Natural killer cell (primary cell): ENCODE data around the gene ERN1. TPM values are rescaled to one million over a fixed set of nuclear protein-coding genes. Genes with fewer than 3 reads are reported as not detected.
A peak's percentile ranks its signal among the peaks of the same experiment; 100 is the strongest.

ENCODE experiments used
- ATAC-seq, 3 donors: fragments of 150-1000 bp in 2 of 3; fragments of 200-7000 bp in 1 of 3; cut with Tn5 transposase; 1 replicate in 1 of 3; 2 replicates in 2 of 3; pipeline ENCODE4 v1.10.0; 2021; ENCODE audit warnings: mild to moderate bottlenecking in 2 of 3, moderate library complexity in 2 of 3
- DNase-seq, 2 donors: peaks; one replicate each; pipeline versions ENCODE4 v3.0.0 to v3.0.0-alpha.2; 2013 to 2021; ENCODE audit warnings: mixed read lengths in 1 of 2
- H3K27ac ChIP-seq: one replicate; pipeline ENCODE4 v1.5.1; 2013; ENCODE audit warnings: mild to moderate bottlenecking, low read length
- H3K27me3 ChIP-seq: one replicate; pipeline ENCODE4 v1.6.1; 2013; ENCODE audit warnings: low read length; ENCODE audit not compliant: control insufficient read depth, insufficient read depth
- H3K36me3 ChIP-seq: one replicate; pipeline ENCODE4 v1.6.1; 2013; ENCODE audit warnings: low read length; ENCODE audit not compliant: control insufficient read depth, insufficient read depth
- H3K4me1 ChIP-seq: one replicate; pipeline ENCODE4 v1.6.1; 2013; ENCODE audit warnings: low read length; ENCODE audit not compliant: control insufficient read depth, insufficient read depth
- H3K4me3 ChIP-seq: one replicate; pipeline ENCODE4 v1.5.1; 2013; ENCODE audit warnings: low read length
- H3K9me3 ChIP-seq: one replicate; pipeline ENCODE4 v1.6.1; 2013; ENCODE audit warnings: low read length; ENCODE audit not compliant: control insufficient read depth, insufficient read depth
- H3K27ac Mint-ChIP-seq, 2 donors: one replicate each; pipeline ENCODE4 v1.8.0; 2022; ENCODE audit warnings: mild to moderate bottlenecking in 2 of 2, mixed read lengths in 2 of 2, moderate library complexity in 1 of 2
- H3K27me3 Mint-ChIP-seq, 2 donors: one replicate each; pipeline ENCODE4 v1.8.0; 2022; ENCODE audit warnings: low read depth in 2 of 2, mixed read lengths in 2 of 2
- H3K36me3 Mint-ChIP-seq: one replicate; pipeline ENCODE4 v1.8.0; 2022; ENCODE audit warnings: mixed read lengths
- H3K4me1 Mint-ChIP-seq, 2 donors: one replicate each; pipeline ENCODE4 v1.8.0; 2022; ENCODE audit warnings: mixed read lengths in 2 of 2
- H3K4me3 Mint-ChIP-seq: one replicate; pipeline ENCODE4 v1.8.0; 2022; ENCODE audit warnings: mild to moderate bottlenecking, moderate library complexity, mixed read lengths
- H3K9me3 Mint-ChIP-seq, 2 donors: one replicate each; pipeline ENCODE4 v1.8.0; 2022; ENCODE audit warnings: mixed read lengths in 2 of 2
- WGBS: methylation state at CpG from one replicate; pipeline ENCODE4 v1.1.7; 2013; ENCODE audit warnings: missing lambda C conversion rate; ENCODE audit not compliant: insufficient coverage; 5-methylcytosine and 5-hydroxymethylcytosine counted together
- intact Hi-C: fragments of 100-400 bp; cut with micrococcal nuclease; formaldehyde crosslinking; loops from one replicate; pipeline ENCODE4 v1.14.2; 2022
- total RNA-seq, 4 donors: library from RNA; stranded (reverse); fragments of 120-200 nt in 1 of 4; gene quantifications; one replicate each; pipeline versions ENCODE4 v1.2.3 to v1.2.4, GENCODE V29; 2013 to 2022
- TF ChIP-seq, protein P1 (sequence below): fragments of 200-600 bp; IDR thresholded peaks from one replicate; pipeline ENCODE4 v1.8.0; 2022; ENCODE audit warnings: antibody characterized with exemption

The ERN1 gene
- total RNA-seq, 3 donors from 2014 or later (not counting 1 experiment from before 2014, with no cell fraction given) = 52.9 to 90.5 (median 67.2) TPM

GRCh38 chr17:63999680-64000531, 130.0 kb downstream of the ERN1 start:
- Mint-ChIP-seq H3K4me3 (peak overlapping the region; percentile 61), H3K27ac (peak overlapping the region; percentile 72 to 81), H3K9me3 (no peaks in the 10 kb centered on the region), H3K4me1 (peaks cover 39 to 44% of the 10 kb centered on the region in 2 donors), H3K27me3 (no peaks in the 10 kb centered on the region), H3K36me3 (no peaks in the 10 kb centered on the region)
- Histone ChIP-seq H3K4me1 (peaks cover 33% of the 10 kb centered on the region), H3K27ac (no peak overlapping the region), H3K27me3 (no peaks in the 10 kb centered on the region), H3K36me3 (peaks cover 31% of the 10 kb centered on the region), H3K4me3 (no peak overlapping the region), H3K9me3 (no peaks in the 10 kb centered on the region)
- TF ChIP-seq, protein P1, sequence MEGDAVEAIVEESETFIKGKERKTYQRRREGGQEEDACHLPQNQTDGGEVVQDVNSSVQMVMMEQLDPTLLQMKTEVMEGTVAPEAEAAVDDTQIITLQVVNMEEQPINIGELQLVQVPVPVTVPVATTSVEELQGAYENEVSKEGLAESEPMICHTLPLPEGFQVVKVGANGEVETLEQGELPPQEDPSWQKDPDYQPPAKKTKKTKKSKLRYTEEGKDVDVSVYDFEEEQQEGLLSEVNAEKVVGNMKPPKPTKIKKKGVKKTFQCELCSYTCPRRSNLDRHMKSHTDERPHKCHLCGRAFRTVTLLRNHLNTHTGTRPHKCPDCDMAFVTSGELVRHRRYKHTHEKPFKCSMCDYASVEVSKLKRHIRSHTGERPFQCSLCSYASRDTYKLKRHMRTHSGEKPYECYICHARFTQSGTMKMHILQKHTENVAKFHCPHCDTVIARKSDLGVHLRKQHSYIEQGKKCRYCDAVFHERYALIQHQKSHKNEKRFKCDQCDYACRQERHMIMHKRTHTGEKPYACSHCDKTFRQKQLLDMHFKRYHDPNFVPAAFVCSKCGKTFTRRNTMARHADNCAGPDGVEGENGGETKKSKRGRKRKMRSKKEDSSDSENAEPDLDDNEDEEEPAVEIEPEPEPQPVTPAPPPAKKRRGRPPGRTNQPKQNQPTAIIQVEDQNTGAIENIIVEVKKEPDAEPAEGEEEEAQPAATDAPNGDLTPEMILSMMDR = no peak
- DNase-seq = no peak
- 93% methylated on average over 20 of the region's 25 CpGs for WGBS
- intact Hi-C loops = no loop called here
- no peak for ATAC-seq

GRCh38 chr17:63998721-63999679, 130.9 kb downstream of the ERN1 start:
- 18% methylated on average over 30 of the region's 33 CpGs for WGBS
- Mint-ChIP-seq H3K4me3 (peak overlapping the region; percentile 85), H3K27me3 (no peaks in the 10 kb centered on the region), H3K9me3 (no peaks in the 10 kb centered on the region), H3K4me1 (peaks cover 48 to 50% of the 10 kb centered on the region in 2 donors), H3K36me3 (no peaks in the 10 kb centered on the region), H3K27ac (peak overlapping the region in 1 of 2 donors; percentile 81)
- DNase-seq = peak in 1 of 2 donors; percentile 63
- TF ChIP-seq, protein P1 = no peak
- Histone ChIP-seq H3K27ac (no peak overlapping the region), H3K4me3 (peak overlapping the region; percentile 77), H3K9me3 (no peaks in the 10 kb centered on the region), H3K27me3 (no peaks in the 10 kb centered on the region), H3K36me3 (peaks cover 22% of the 10 kb centered on the region), H3K4me1 (peaks cover 39% of the 10 kb centered on the region)
- peak; percentile 27 to 36 (median 35) for ATAC-seq
- intact Hi-C loops = no loop called here

DNA sequence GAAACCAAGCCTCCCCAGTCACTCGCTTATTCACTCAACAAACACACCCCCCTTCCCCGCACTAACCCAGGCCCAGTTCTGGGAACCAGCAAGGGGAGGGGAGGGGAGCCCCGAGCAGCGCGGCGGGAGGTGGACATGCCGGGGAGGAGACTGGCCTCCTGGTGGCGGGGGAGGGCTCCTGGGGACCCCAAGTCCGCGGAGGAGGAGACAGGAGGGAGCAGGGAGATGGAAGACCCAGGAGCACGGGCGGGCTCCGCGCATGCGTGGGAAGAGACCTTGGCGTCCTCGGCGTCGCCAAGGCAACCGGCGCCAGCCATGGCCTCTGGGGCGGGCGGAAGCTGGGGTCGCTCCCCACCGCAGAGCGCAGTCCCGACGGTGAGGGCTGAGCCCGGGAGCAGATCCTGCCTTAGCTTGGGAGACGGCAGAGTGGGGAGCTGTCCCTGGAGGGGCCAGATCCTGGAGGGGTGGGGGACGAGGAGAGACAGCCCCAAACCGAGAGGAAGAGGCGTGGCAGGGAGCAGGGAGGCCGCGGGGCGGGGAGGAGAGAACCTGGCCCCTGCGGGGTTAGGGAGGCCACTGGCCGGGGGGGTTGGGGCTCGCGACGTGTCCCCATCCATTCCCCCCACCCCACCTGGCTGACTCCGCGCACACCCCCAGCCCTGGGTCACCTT, 131.8 kb downstream of the ERN1 start, which contains the start of gene PRR29:
Gene PRR29, plus strand, starts transcription at position 302 of the 671 bp plus-strand sequence. Its CDS starts 14 bp downstream, at position 316.
- H3K36me3 Mint-ChIP-seq = no peaks in the 10 kb centered on the region
- no peak within 1 kb of the TSS for H3K27ac ChIP-seq

More for the DNA sequence above, 131.8 kb downstream of the ERN1 start, which contains the start of gene PRR29:
- peaks cover 14% of the 10 kb centered on the region for H3K36me3 ChIP-seq
- Mint-ChIP-seq H3K27me3 (no peaks in the 10 kb centered on the region), H3K9me3 (no peaks in the 10 kb centered on the region), H3K4me1 (peaks cover 54 to 57% of the 10 kb centered on the region in 2 donors), H3K4me3 (peak within 1 kb of the TSS; percentile 93), H3K27ac (peak within 1 kb of the TSS; percentile 29 to 81)
- H3K27me3 ChIP-seq = no peaks in the 10 kb centered on the region
- peak; percentile 74 to 90 for DNase-seq
- no peaks in the 10 kb centered on the region for H3K9me3 ChIP-seq
- peak within 1 kb of the TSS; percentile 77 for H3K4me3 ChIP-seq
- peak; percentile 74 to 81 (median 77) for ATAC-seq
- WGBS = under 1% methylated on average over 43 of the region's 43 CpGs
- H3K4me1 ChIP-seq = peaks cover 47% of the 10 kb centered on the region
- intact Hi-C loops = no loop called here
- TF ChIP-seq, protein P1 = no peak
